Measurements from ENCODE around the gene INSIG1.
A peak's percentile ranks its signal among the peaks of the same experiment; 100 is the strongest.

The INSIG1 gene

GRCh38 chr7:155349601-155350331 is 52.1 kb downstream of the INSIG1 start:
- DNase-seq (ENCODE audit: low read depth, low spot score), result peak; percentile 88

- DNase-seq (ENCODE audit: low read depth, low spot score), result no peak
Measured at GRCh38 chr7:155351120-155351870, 53.6 kb downstream of the INSIG1 start.

GRCh38 chr7:155352076-155352752 is 54.5 kb downstream of the INSIG1 start:
- DNase-seq (ENCODE audit: low read depth, low spot score), result no peak

- no peak for DNase-seq (ENCODE audit: low read depth, low spot score)
Measured at GRCh38 chr7:155352753-155353115, 55.1 kb downstream of the INSIG1 start.

- DNase-seq (ENCODE audit: low read depth, low spot score), result no peak
Measured at GRCh38 chr7:155353256-155353897, 55.7 kb downstream of the INSIG1 start.

GRCh38 chr7:155354371-155355048 is 56.8 kb downstream of the INSIG1 start:
- DNase-seq (ENCODE audit: low read depth, low spot score), result no peak

GRCh38 chr7:155355176-155355575 is 57.5 kb downstream of the INSIG1 start:
- no peak for DNase-seq (ENCODE audit: low read depth, low spot score)

- DNase-seq (ENCODE audit: low read depth, low spot score), result no peak
Measured at GRCh38 chr7:155355745-155356144, 58.1 kb downstream of the INSIG1 start.

GRCh38 chr7:155356323-155357105 is 58.8 kb downstream of the INSIG1 start:
- peak; percentile 83 for DNase-seq (ENCODE audit: low read depth, low spot score)

GRCh38 chr7:155357573-155358041 is 59.9 kb downstream of the INSIG1 start:
- no peak for DNase-seq (ENCODE audit: low read depth, low spot score)

GRCh38 chr7:155358066-155358947 is 60.6 kb downstream of the INSIG1 start:
- no peak for DNase-seq (ENCODE audit: low read depth, low spot score)

GRCh38 chr7:155358948-155359712 is 61.5 kb downstream of the INSIG1 start:
- no peak for DNase-seq (ENCODE audit: low read depth, low spot score)

All from ELF-1 (cell line).